H1 (cell line): ENCODE results near the gene FHOD1. TPM values are rescaled to one million over a fixed set of nuclear protein-coding genes. Genes with fewer than 3 reads are reported as not detected.

ENCODE experiments used
- CTBP2 ChIP-seq: IDR thresholded peaks from 2 replicates; pipeline ENCODE4 v1.7.0; 2011; ENCODE audit warnings: borderline replicate concordance, mild to moderate bottlenecking, moderate library complexity, mixed read lengths, low read length; ENCODE audit not compliant: insufficient read depth, insufficient read length
- FOSL1 ChIP-seq: IDR thresholded peaks from 2 replicates; pipeline ENCODE4 v1.6.1; 2011; ENCODE audit warnings: mild to moderate bottlenecking, low read depth, low read length, moderate library complexity; ENCODE audit not compliant: insufficient read depth
- GABPA ChIP-seq: IDR thresholded peaks from 2 replicates; pipeline ENCODE4 v1.6.1; 2011; ENCODE audit warnings: mild to moderate bottlenecking, low read length, moderate library complexity, borderline replicate concordance; ENCODE audit not compliant: insufficient read depth
- KDM5A ChIP-seq: fragments of 200-600 bp; IDR thresholded peaks from 2 replicates; pipeline ENCODE4 v1.7.1; 2012; ENCODE audit warnings: mild to moderate bottlenecking, low read length, inconsistent platforms, mixed read lengths
- MAFK ChIP-seq: IDR thresholded peaks from 2 replicates; pipeline ENCODE4 v1.6.1; 2012; ENCODE audit warnings: low read depth, mild to moderate bottlenecking, improper control_type of control experiment, low read length
- NRF1 ChIP-seq: IDR thresholded peaks from 2 replicates; pipeline ENCODE4 v1.6.1; 2011; ENCODE audit warnings: mild to moderate bottlenecking, low read depth, low read length, improper control_type of control experiment
- POLR2AphosphoS5 ChIP-seq: IDR thresholded peaks from 2 replicates; pipeline ENCODE4 v1.6.1; 2011; ENCODE audit warnings: low read depth, low read length
- RBBP5 ChIP-seq: IDR thresholded peaks from 2 replicates; pipeline ENCODE4 v1.7.1; 2012; ENCODE audit warnings: low read depth, mild to moderate bottlenecking, inconsistent platforms, low read length, moderate library complexity, borderline replicate concordance
- RXRA ChIP-seq: IDR thresholded peaks from 2 replicates; pipeline ENCODE4 v1.6.1; 2011; ENCODE audit warnings: low read depth, mild to moderate bottlenecking, low read length, moderate library complexity; ENCODE audit not compliant: insufficient read depth
- SAP30 ChIP-seq: fragments of 300-600 bp; sonication (generic); IDR thresholded peaks from 2 replicates; pipeline ENCODE4 v1.7.1; 2012; ENCODE audit warnings: low read length, moderate library complexity, mild to moderate bottlenecking, inconsistent platforms; ENCODE audit not compliant: insufficient read depth, insufficient replicate concordance
- TCF12 ChIP-seq: IDR thresholded peaks from 2 replicates; pipeline ENCODE4 v1.6.1; 2011; ENCODE audit warnings: low read depth, mild to moderate bottlenecking, low read length
- TEAD4 ChIP-seq: IDR thresholded peaks from 2 replicates; pipeline ENCODE4 v1.6.1; 2012; ENCODE audit warnings: low read depth, low read length, inconsistent platforms, mixed read lengths
- ZNF274 ChIP-seq: IDR thresholded peaks from 2 replicates; pipeline ENCODE4 v1.7.0; 2012; ENCODE audit warnings: low read length, borderline replicate concordance; ENCODE audit errors: extremely low read depth
- polyA plus RNA-seq, 7 experiments: library from polyadenylated mRNA; depleted of rRNA in 3 of 7; stranded (reverse) in 5 of 7; unstranded in 2 of 7; fragments of >200 nt in 5 of 7; fragments of 200-250 nt in 2 of 7; gene quantifications; 1 replicate in 5 of 7; 2 replicates in 1 of 7; 4 replicates in 1 of 7; pipeline versions ENCODE4 v1.2.1 to v1.2.3, GENCODE V29; 2011 to 2013; ENCODE audit warnings: missing spikeins in 2 of 7, mixed read lengths in 2 of 7
- total RNA-seq: library from RNA; stranded (reverse); fragmentation: NEBNext Ultra II Directional; extraction: Animal tissue kit (Norgen Biotek cat#: 25700); gene quantifications from 2 replicates; pipeline ENCODE4 v1.2.1, GENCODE V29; 2021
- TF ChIP-seq, protein P1 (sequence below), 3 experiments: IDR thresholded peaks; 1 replicate in 2 of 3; 2 replicates in 1 of 3; pipeline versions ENCODE4 v1.5.1 to v1.6.1; 2011; ENCODE audit warnings: low read length in 3 of 3, mild to moderate bottlenecking in 3 of 3, inconsistent platforms in 2 of 3, low read depth in 1 of 3, moderate library complexity in 1 of 3; ENCODE audit not compliant: insufficient read depth in 1 of 3; ENCODE audit errors: control extremely low read depth in 1 of 3
- TF ChIP-seq, protein P2 (sequence below): IDR thresholded peaks from 2 replicates; pipeline ENCODE4 v1.6.1; 2011; ENCODE audit warnings: low read depth, mild to moderate bottlenecking, low read length; ENCODE audit not compliant: insufficient read depth
- TF ChIP-seq, protein P3 (sequence below): IDR thresholded peaks from 2 replicates; pipeline ENCODE4 v1.6.1; 2011; ENCODE audit warnings: low read length, improper control_type of control experiment
- TF ChIP-seq, protein P4 (sequence below): IDR thresholded peaks from 2 replicates; pipeline ENCODE4 v1.6.1; 2012; ENCODE audit warnings: low read length, inconsistent platforms

The FHOD1 gene
- total and polyA plus RNA-seq, 2 of the 8 experiments (the other 6 are each of a cell fraction or from before 2014, with no cell fraction given): 31.3 to 60.7 TPM

DNA sequence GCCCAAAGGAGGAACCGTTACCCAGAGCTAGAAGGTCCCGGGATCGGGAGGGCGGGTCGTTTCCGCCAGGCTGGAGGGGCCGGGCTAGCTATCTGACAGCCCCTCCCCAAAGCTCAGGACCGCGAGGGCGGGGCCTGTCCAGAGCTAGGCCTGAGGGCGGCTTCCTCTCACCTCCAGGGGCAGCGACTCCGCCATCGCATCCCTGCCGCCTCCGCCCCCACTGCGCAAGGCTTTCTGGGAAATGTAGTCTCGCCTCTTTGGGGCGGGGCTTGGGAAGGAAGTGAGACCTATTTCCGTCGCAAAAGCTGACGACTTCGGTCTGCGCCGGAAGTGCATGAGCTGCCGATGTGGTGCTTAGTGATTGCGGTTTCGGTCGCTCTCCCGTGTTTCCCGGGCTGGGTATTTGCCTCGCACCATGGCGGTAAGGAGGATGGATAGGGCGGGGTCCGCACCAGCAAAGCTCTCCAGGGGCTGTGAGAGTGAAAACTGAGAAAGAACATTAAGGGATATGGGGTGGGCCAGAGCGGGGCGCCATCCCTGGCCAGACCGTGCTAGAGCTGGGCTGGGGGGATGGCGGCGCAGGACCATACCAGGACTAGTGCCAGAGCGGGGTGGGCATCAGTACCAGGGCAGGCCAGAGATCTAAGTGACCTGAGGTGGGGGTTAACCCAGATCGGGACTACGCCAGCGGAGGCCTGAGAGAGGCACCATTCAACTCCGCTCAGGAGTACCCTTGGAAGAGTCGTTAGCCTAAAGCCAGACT, 20.3 kb downstream of the FHOD1 start, which contains the start of gene TMEM208 (continued):
- peak; percentile 99 for TF ChIP-seq GABPA
- TF ChIP-seq MAFK: no peak
- TF ChIP-seq TEAD4: no peak
- TF ChIP-seq, protein P1, sequence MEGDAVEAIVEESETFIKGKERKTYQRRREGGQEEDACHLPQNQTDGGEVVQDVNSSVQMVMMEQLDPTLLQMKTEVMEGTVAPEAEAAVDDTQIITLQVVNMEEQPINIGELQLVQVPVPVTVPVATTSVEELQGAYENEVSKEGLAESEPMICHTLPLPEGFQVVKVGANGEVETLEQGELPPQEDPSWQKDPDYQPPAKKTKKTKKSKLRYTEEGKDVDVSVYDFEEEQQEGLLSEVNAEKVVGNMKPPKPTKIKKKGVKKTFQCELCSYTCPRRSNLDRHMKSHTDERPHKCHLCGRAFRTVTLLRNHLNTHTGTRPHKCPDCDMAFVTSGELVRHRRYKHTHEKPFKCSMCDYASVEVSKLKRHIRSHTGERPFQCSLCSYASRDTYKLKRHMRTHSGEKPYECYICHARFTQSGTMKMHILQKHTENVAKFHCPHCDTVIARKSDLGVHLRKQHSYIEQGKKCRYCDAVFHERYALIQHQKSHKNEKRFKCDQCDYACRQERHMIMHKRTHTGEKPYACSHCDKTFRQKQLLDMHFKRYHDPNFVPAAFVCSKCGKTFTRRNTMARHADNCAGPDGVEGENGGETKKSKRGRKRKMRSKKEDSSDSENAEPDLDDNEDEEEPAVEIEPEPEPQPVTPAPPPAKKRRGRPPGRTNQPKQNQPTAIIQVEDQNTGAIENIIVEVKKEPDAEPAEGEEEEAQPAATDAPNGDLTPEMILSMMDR (IDR thresholded peaks at IDR 0.05; ENCODE audit: control extremely low read depth in 1 of 3, insufficient read depth in 1 of 3, low read depth in 1 of 3, low read length in 3 of 3): peak in 2 of 3 experiments; percentile 17 to 27; a peak in 3 of 4 replicates
- no peak; the same call in 1 of the 2 replicates for TF ChIP-seq RBBP5
- TF ChIP-seq FOSL1: no peak
- TF ChIP-seq NRF1: no peak
- TF ChIP-seq SAP30: peak; percentile 82
- no peak for TF ChIP-seq CTBP2
- TF ChIP-seq RXRA: no peak
- peak; percentile 94 for TF ChIP-seq POLR2AphosphoS5
- TF ChIP-seq, protein P2, sequence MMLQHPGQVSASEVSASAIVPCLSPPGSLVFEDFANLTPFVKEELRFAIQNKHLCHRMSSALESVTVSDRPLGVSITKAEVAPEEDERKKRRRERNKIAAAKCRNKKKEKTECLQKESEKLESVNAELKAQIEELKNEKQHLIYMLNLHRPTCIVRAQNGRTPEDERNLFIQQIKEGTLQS: peak; percentile 98
- TF ChIP-seq, protein P3, sequence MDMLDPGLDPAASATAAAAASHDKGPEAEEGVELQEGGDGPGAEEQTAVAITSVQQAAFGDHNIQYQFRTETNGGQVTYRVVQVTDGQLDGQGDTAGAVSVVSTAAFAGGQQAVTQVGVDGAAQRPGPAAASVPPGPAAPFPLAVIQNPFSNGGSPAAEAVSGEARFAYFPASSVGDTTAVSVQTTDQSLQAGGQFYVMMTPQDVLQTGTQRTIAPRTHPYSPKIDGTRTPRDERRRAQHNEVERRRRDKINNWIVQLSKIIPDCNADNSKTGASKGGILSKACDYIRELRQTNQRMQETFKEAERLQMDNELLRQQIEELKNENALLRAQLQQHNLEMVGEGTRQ: no peak
- TF ChIP-seq ZNF274: no peak
- TF ChIP-seq, protein P4, sequence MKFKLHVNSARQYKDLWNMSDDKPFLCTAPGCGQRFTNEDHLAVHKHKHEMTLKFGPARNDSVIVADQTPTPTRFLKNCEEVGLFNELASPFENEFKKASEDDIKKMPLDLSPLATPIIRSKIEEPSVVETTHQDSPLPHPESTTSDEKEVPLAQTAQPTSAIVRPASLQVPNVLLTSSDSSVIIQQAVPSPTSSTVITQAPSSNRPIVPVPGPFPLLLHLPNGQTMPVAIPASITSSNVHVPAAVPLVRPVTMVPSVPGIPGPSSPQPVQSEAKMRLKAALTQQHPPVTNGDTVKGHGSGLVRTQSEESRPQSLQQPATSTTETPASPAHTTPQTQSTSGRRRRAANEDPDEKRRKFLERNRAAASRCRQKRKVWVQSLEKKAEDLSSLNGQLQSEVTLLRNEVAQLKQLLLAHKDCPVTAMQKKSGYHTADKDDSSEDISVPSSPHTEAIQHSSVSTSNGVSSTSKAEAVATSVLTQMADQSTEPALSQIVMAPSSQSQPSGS: no peak; the same call in 1 of the 2 replicates
- TF ChIP-seq TCF12: no peak
- peak; percentile 98 for TF ChIP-seq KDM5A
